NCI-H2196 (cell line): Measurements from ENCODE around the gene SUOX.
A peak's percentile ranks its signal among the peaks of the same experiment; 100 is the strongest.
"Not testable (repeated sequence)": the region's sequence is repeated elsewhere in the genome, so short reads cannot be mapped to it uniquely, and the experiment has no call there.

Source experiments
- DNase-seq: peaks from one replicate; lab custom pipeline; 2025; ENCODE audit not compliant: unreplicated experiment; lab: John Stamatoyannopoulos, UW

Gene SUOX

GRCh38 chr12:56017181-56017580, 20.1 kb downstream of the SUOX start:
- no peak for DNase-seq

- DNase-seq, result no peak
These were observed 21.3 kb downstream of the SUOX start for GRCh38 chr12:56018356-56018755.

- no peak for DNase-seq
These were observed 23.5 kb downstream of the SUOX start, which contains the start of gene IKZF4 for GRCh38 chr12:56020423-56021184. TSS of gene IKZF4 (plus strand) at chr12:56021043. CDS start at chr12:56021494, 451 bp downstream.

GRCh38 chr12:56021889-56022497, 24.9 kb downstream of the SUOX start:
- no peak for DNase-seq

- DNase-seq, result no peak
These were observed 31.6 kb downstream of the SUOX start for GRCh38 chr12:56028511-56029165.

DNA sequence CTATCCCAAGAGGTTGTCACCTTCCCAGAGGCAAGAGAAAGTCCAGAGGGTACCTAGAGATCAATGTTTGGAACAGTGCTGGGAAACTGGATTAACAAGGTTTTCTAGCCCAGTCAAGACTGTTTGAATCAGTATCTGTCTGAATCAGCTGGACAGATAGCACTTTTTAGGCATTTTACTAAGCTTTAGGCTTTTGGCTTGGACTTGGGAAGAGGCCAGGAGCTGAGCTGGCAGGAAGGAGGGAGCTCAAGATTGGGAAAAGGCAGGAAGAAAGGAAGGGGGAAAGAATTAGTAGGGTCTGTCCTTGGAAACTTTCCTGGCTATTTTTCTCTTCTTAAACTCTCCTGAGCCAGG, 32.1 kb downstream of the SUOX start:
- no peak for DNase-seq

GRCh38 chr12:56029666-56030293, 32.7 kb downstream of the SUOX start:
- peak; percentile 52 for DNase-seq

- no peak for DNase-seq
These were observed 34.9 kb downstream of the SUOX start for GRCh38 chr12:56031987-56032386.

- DNase-seq, result no peak
These were observed 37.7 kb downstream of the SUOX start for GRCh38 chr12:56034586-56035332.

DNA sequence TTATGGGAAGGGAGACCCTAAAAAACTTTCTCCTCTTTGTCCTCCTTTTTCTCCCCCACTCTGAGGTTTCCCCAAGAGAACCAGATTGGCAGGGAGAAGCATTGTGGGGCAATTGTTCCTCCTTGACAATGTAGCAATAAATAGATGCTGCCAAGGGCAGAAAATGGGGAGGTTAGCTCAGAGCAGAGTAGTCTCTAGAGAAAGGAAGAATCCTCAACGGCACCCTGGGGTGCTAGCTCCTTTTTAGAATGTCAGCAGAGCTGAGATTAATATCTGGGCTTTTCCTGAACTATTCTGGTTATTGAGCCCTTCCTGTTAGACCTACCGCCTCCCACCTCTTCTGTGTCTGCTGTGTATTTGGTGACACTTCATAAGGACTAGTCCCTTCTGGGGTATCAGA, 40.1 kb downstream of the SUOX start:
- DNase-seq, result no peak

DNA sequence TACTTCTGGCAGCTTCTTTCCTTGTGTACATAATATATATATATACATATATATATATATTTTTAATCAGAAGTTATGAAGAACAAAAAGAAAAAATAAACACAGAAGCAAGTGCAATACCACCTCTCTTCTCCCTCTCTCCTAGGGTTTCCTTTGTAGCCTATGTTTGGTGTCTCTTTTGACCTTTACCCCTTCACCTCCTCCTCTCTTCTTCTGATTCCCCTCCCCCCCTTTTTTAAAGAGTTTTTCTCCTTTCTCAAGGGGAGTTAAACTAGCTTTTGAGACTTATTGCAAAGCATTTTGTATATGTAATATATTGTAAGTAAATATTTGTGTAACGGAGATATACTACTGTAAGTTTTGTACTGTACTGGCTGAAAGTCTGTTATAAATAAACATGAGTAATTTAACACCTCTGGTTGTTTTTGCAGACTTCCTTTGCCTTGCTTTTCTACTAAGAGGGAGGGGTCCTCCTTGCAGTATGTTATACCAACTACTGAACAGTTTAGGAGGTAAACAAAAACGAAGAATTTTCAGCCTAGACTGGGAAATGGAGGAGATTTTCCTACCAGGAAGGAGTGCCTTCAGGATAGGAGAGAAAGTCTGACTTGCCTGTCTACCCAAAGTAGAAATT, 41.1 kb downstream of the SUOX start:
- DNase-seq, result no peak

- DNase-seq, result no peak
These were observed 43.1 kb downstream of the SUOX start for GRCh38 chr12:56040151-56040550.

GRCh38 chr12:56040963-56041551, 44.0 kb downstream of the SUOX start:
- no peak for DNase-seq

- peak; percentile 99 for DNase-seq
These were observed 44.7 kb downstream of the SUOX start, which contains the start of gene RPS26 for GRCh38 chr12:56041552-56042429. TSS of gene RPS26 (plus strand) at chr12:56041918. CDS start at chr12:56042167, 249 bp downstream.

GRCh38 chr12:56042430-56042813, 45.3 kb downstream of the SUOX start:
- not testable (repeated sequence) for DNase-seq

GRCh38 chr12:56042843-56043242, 45.8 kb downstream of the SUOX start:
- DNase-seq, result no peak

- no peak for DNase-seq
These were observed 49.1 kb downstream of the SUOX start for GRCh38 chr12:56046027-56046780.

GRCh38 chr12:56053407-56053893, 56.4 kb downstream of the SUOX start:
- DNase-seq, result no peak
